Activated T-helper 17 cell treated with anti-CD3 and anti-CD28 coated beads, Interleukin-2, amount 50 U/mL, for 72 hours (primary cell): Measurements from ENCODE around the gene ASB13. TPM values are rescaled to one million over a fixed set of nuclear protein-coding genes. Genes with fewer than 3 reads are reported as not detected.

ENCODE experiments used
- ATAC-seq: fragments of 150-1000 bp; cut with Tn5 transposase; replicated peaks from 2 replicates; pipeline ENCODE4 v1.10.0; 2021; ENCODE audit warnings: mild to moderate bottlenecking, moderate library complexity
- H3K27ac Mint-ChIP-seq: one replicate; pipeline ENCODE4 v1.8.0; 2022; ENCODE audit warnings: mixed read lengths
- H3K27me3 Mint-ChIP-seq: one replicate; pipeline ENCODE4 v1.8.0; 2022; ENCODE audit warnings: mixed read lengths
- H3K36me3 Mint-ChIP-seq: one replicate; pipeline ENCODE4 v1.8.0; 2022; ENCODE audit warnings: low read depth, mild to moderate bottlenecking, mixed read lengths
- H3K4me1 Mint-ChIP-seq: one replicate; pipeline ENCODE4 v1.8.0; 2022; ENCODE audit warnings: mixed read lengths
- H3K4me3 Mint-ChIP-seq: one replicate; pipeline ENCODE4 v1.8.0; 2022; ENCODE audit warnings: mild to moderate bottlenecking, mixed read lengths
- H3K9me3 Mint-ChIP-seq: one replicate; pipeline ENCODE4 v1.8.0; 2022; ENCODE audit warnings: mixed read lengths
- total RNA-seq, 2 donors: library from RNA; stranded (reverse); gene quantifications; one replicate each; pipeline ENCODE4 v1.2.3, GENCODE V29; 2022

ASB13 gene
- total RNA-seq, result 1 to 10 TPM; 3.5 to 6.8 TPM

- peak; percentile 93 for ATAC-seq
- Mint-ChIP-seq H3K4me1 (peaks cover 10% of the 10 kb centered on the region), H3K27ac (peak within 1 kb of the TSS; percentile 56), H3K9me3 (no peaks in the 10 kb centered on the region), H3K36me3 (no peaks in the 10 kb centered on the region), H3K27me3 (no peaks in the 10 kb centered on the region), H3K4me3 (peak within 1 kb of the TSS; percentile 95)
These were observed at the start of gene ASB13 for GRCh38 chr10:5666008-5666840. TSS of gene ASB13 (minus strand) at chr10:5666595. CDS start at chr10:5666551, 44 bp downstream.

GRCh38 chr10:5711642-5712041 lies 45.2 kb upstream of the ASB13 start:
- peaks cover 9% of the 10 kb centered on the region for H3K36me3 Mint-ChIP-seq
- no peaks in the 10 kb centered on the region for H3K27me3 Mint-ChIP-seq
- peaks cover 41% of the 10 kb centered on the region for H3K4me1 Mint-ChIP-seq
- no peak for ATAC-seq
- no peaks in the 10 kb centered on the region for H3K9me3 Mint-ChIP-seq
- peak overlapping the region; percentile 58 for H3K4me3 Mint-ChIP-seq
- peak overlapping the region; percentile 48 for H3K27ac Mint-ChIP-seq

GRCh38 chr10:5710859-5711258 lies 44.5 kb upstream of the ASB13 start:
- H3K4me1 Mint-ChIP-seq, result peaks cover 45% of the 10 kb centered on the region
- peak overlapping the region; percentile 48 for H3K27ac Mint-ChIP-seq
- peak overlapping the region; percentile 58 for H3K4me3 Mint-ChIP-seq
- H3K36me3 Mint-ChIP-seq, result peaks cover 9% of the 10 kb centered on the region
- H3K9me3 Mint-ChIP-seq, result no peaks in the 10 kb centered on the region
- no peak for ATAC-seq
- no peaks in the 10 kb centered on the region for H3K27me3 Mint-ChIP-seq

GRCh38 chr10:5709865-5710264 lies 43.5 kb upstream of the ASB13 start:
- Mint-ChIP-seq H3K9me3 (no peaks in the 10 kb centered on the region), H3K4me1 (peaks cover 43% of the 10 kb centered on the region), H3K4me3 (peak overlapping the region; percentile 58), H3K27ac (peak overlapping the region; percentile 23), H3K36me3 (peaks cover 9% of the 10 kb centered on the region), H3K27me3 (no peaks in the 10 kb centered on the region)
- ATAC-seq, result no peak

- Mint-ChIP-seq H3K4me1 (peaks cover 39% of the 10 kb centered on the region), H3K36me3 (peaks cover 5% of the 10 kb centered on the region), H3K9me3 (no peaks in the 10 kb centered on the region), H3K27ac (peak overlapping the region; percentile 24), H3K27me3 (no peaks in the 10 kb centered on the region), H3K4me3 (peak overlapping the region; percentile 25)
- no peak for ATAC-seq
These were observed 42.0 kb upstream of the ASB13 start for GRCh38 chr10:5708356-5708755.

- no peaks in the 10 kb centered on the region for H3K27me3 Mint-ChIP-seq
- H3K27ac Mint-ChIP-seq, result no peak overlapping the region
- no peaks in the 10 kb centered on the region for H3K9me3 Mint-ChIP-seq
- ATAC-seq, result no peak
- H3K4me3 Mint-ChIP-seq, result no peak overlapping the region
- H3K4me1 Mint-ChIP-seq, result peaks cover 24% of the 10 kb centered on the region
- H3K36me3 Mint-ChIP-seq, result no peaks in the 10 kb centered on the region
These were observed 31.7 kb upstream of the ASB13 start for GRCh38 chr10:5698062-5698461.

- Mint-ChIP-seq H3K36me3 (no peaks in the 10 kb centered on the region), H3K4me1 (peaks cover 28% of the 10 kb centered on the region), H3K27me3 (no peaks in the 10 kb centered on the region), H3K27ac (peak overlapping the region; percentile 36), H3K9me3 (no peaks in the 10 kb centered on the region), H3K4me3 (no peak overlapping the region)
- no peak for ATAC-seq
These were observed 30.9 kb upstream of the ASB13 start for GRCh38 chr10:5697342-5697741.

GRCh38 chr10:5694573-5694972 lies 28.2 kb upstream of the ASB13 start:
- ATAC-seq, result no peak
- Mint-ChIP-seq H3K27ac (no peak overlapping the region), H3K4me3 (no peak overlapping the region), H3K36me3 (no peaks in the 10 kb centered on the region), H3K4me1 (peaks cover 31% of the 10 kb centered on the region), H3K9me3 (no peaks in the 10 kb centered on the region), H3K27me3 (no peaks in the 10 kb centered on the region)

- ATAC-seq, result peak; percentile 90
- H3K4me3 Mint-ChIP-seq, result peak overlapping the region; percentile 80
- H3K9me3 Mint-ChIP-seq, result no peaks in the 10 kb centered on the region
- peaks cover 41% of the 10 kb centered on the region for H3K4me1 Mint-ChIP-seq
- peaks cover 12% of the 10 kb centered on the region for H3K36me3 Mint-ChIP-seq
- H3K27ac Mint-ChIP-seq, result peak overlapping the region; percentile 79
- H3K27me3 Mint-ChIP-seq, result no peaks in the 10 kb centered on the region
These were observed 26.3 kb upstream of the ASB13 start for GRCh38 chr10:5692461-5693358.

- H3K27ac Mint-ChIP-seq, result peak overlapping the region; percentile 79
- H3K4me1 Mint-ChIP-seq, result peaks cover 39% of the 10 kb centered on the region
- peaks cover 16% of the 10 kb centered on the region for H3K36me3 Mint-ChIP-seq
- no peak for ATAC-seq
- H3K9me3 Mint-ChIP-seq, result no peaks in the 10 kb centered on the region
- peak overlapping the region; percentile 80 for H3K4me3 Mint-ChIP-seq
- H3K27me3 Mint-ChIP-seq, result no peaks in the 10 kb centered on the region
These were observed 25.4 kb upstream of the ASB13 start for GRCh38 chr10:5691786-5692185.

- ATAC-seq, result no peak
- H3K4me1 Mint-ChIP-seq, result peaks cover 26% of the 10 kb centered on the region
- peak overlapping the region; percentile 51 for H3K27ac Mint-ChIP-seq
- peak overlapping the region; percentile 96 for H3K4me3 Mint-ChIP-seq
- no peaks in the 10 kb centered on the region for H3K27me3 Mint-ChIP-seq
- H3K36me3 Mint-ChIP-seq, result peaks cover 32% of the 10 kb centered on the region
- no peaks in the 10 kb centered on the region for H3K9me3 Mint-ChIP-seq
These were observed 22.2 kb upstream of the ASB13 start for GRCh38 chr10:5688587-5688986.

GRCh38 chr10:5685764-5686240 lies 19.4 kb upstream of the ASB13 start:
- H3K9me3 Mint-ChIP-seq, result no peaks in the 10 kb centered on the region
- H3K27me3 Mint-ChIP-seq, result no peaks in the 10 kb centered on the region
- peak overlapping the region; percentile 96 for H3K4me3 Mint-ChIP-seq
- no peak for ATAC-seq
- peaks cover 32% of the 10 kb centered on the region for H3K36me3 Mint-ChIP-seq
- H3K4me1 Mint-ChIP-seq, result peaks cover 25% of the 10 kb centered on the region
- H3K27ac Mint-ChIP-seq, result peak overlapping the region; percentile 94

- peaks cover 32% of the 10 kb centered on the region for H3K36me3 Mint-ChIP-seq
- no peaks in the 10 kb centered on the region for H3K9me3 Mint-ChIP-seq
- H3K4me3 Mint-ChIP-seq, result peak overlapping the region; percentile 96
- peaks cover 25% of the 10 kb centered on the region for H3K4me1 Mint-ChIP-seq
- peak overlapping the region; percentile 94 for H3K27ac Mint-ChIP-seq
- H3K27me3 Mint-ChIP-seq, result no peaks in the 10 kb centered on the region
- peak; percentile 63 for ATAC-seq
These were observed 18.8 kb upstream of the ASB13 start for GRCh38 chr10:5684971-5685763.
